ENCODE measurements around the gene AKT1S1. TPM values are rescaled to one million over a fixed set of nuclear protein-coding genes. Genes with fewer than 3 reads are reported as not detected.

The AKT1S1 gene
- total RNA-seq, 1 experiment from 2014 or later, result 15.3 TPM

DNA sequence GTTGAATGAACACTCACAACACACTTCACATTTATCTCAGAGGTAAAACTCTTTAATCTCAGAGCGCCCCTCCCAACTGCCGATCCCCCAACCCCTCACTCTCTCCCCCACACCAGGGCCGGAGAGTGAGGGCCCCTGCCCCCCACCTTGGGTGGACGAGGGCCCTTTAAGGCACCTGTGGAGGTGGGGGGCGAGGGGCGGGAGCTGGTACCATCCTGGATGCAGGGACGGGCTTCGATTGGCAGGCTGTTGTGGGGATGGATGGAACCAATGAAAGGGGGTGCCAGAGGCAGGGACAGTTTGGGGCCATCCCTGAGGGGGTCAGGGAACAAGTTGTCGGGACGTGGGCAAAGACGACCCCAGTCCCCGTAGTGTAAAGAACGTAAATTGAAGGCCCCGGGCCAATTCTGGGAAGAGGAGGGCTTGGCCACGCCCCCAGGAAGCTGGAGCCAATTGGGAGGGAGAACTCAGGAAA is 8.1 kb downstream of the AKT1S1 start:
- no peak for DNase-seq (ENCODE audit: low read depth)

- DNase-seq (ENCODE audit: low read depth), result peak; percentile 94
Measured at GRCh38 chr19:49866933-49867782, 10.0 kb downstream of the AKT1S1 start, which contains the start of gene PNKP. Gene PNKP, minus strand, starts transcription at chr19:49867576. Its CDS starts 372 bp downstream, at chr19:49867204.

DNA sequence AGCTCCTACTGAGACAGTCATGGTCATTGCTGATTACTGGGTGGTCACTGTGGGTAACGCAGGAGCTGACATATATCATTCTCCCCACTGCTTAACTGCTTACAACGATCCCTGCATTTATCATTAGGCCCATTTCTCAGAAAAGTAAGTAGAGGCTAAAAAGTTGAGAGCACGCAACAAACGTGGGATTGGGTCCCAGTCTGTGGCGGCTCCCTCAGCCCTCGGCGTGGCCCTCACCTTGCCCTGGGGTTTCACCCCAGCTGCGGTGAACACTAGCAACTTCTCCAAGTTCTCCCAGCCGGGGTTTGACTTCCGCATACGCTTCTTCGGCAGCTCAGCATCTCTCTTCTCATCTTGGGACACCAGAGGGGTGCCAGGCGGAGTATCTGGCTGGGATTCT is 12.3 kb downstream of the AKT1S1 start:
- no peak for DNase-seq (ENCODE audit: low read depth)

DNA sequence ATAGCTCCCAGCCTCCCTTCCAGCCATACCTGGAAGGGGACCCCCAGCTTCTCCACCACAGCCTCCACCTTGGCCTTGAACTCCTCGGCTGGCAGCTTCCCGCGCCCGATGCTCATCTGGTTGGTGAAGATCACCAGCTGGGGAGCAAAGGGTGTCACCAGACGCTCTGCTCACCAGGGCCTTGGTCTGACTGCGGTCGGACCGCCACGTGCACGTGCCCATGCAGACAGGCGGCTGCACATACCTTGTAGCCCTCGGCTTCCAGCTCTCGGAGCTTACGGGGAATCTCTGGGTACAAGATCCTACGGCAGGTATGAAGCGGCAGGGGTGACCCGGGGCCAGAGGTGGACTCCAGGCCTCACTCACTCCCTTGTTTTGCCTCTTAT is 13.2 kb downstream of the AKT1S1 start:
- DNase-seq (ENCODE audit: low read depth), result no peak

GRCh38 chr19:49863254-49863934 is 13.8 kb downstream of the AKT1S1 start:
- DNase-seq (ENCODE audit: low read depth), result no peak

DNA sequence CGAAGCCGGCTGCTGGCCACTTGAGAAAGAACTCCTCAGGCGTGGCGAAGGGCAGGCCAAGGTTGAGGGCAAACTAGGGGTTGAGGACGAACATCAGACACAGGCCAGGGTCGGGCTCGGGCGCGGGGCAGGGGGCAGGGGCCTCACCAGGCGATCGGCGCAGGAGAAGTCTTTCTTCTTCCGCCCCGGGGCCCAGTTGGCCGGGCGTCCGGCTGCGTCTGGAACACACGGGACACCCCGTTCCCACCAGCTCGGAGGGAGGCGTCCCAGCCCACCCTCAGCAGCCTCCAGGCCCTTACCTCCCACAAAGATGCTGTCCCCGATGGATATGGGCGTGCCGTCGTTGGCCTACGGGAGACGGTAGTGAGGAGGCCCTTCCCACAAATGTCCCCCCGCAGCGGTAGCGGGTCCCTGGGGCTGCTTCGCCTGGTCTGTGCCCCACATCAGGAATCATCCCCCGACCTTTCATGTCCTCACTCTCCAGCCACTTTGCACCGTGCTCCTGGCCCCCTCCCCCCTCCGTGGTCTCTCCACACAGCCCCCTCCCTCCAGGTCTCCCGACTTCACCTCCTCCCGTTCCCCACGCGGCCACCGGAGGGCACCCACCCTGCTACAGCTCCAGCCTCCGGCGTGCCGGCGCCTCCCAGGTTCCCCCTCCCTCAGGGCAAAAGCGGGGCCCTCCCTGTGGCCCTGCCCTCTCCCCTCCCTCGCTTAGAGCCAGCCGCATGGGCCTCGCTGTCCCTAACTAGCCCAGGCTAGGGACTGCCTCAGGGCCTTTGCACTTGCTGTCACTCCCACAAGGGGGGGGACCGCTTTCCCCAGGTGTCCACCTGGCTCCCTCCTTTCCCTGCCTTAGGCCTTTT is 14.5 kb downstream of the AKT1S1 start:
- no peak for DNase-seq (ENCODE audit: low read depth)

DNA sequence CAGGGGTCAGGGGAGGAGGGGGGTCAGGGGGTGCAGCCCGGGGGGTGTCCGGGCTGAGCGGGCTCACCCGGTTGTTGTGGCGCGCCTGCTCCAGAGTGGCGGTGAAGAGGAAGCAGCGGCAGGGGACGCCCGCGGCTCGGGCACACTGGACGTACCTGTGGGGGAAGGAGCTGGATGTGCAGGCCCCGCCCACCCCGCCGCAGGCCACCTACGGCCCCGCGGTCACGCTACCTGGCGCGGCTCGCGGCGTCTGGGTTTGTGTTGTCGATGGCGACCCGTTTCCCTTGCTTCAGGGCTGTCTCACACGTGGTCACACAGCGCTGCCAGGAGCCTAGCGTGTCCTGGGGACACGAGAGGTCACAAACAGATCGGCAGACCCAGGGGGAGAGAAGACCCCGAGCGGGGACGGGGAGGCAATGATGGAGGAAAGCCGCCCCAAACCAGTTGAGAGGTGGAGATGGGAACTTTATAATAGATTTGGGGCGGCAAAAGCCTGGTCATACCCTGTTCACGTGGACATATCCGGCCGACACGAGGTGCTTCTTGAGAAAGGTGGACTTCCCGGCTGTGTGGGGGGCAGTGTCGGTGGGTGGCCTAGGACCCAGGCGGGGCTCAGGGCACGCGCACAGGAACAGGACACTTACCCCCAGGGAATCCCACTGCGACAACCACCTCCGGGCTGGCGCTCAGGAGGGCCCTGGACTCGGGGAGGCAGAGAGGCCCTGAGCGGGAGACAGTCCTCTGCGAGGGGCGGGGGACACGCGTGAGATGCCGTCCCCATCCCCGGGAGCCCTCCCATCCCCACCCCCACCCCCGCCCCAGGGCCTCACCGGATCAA is 15.4 kb downstream of the AKT1S1 start:
- DNase-seq (ENCODE audit: low read depth), result no peak

- no peak for DNase-seq (ENCODE audit: low read depth)
Measured at GRCh38 chr19:49861107-49861506, 16.0 kb downstream of the AKT1S1 start.

GRCh38 chr19:49860336-49861102 is 16.6 kb downstream of the AKT1S1 start:
- no peak for DNase-seq (ENCODE audit: low read depth)

- no peak for DNase-seq (ENCODE audit: low read depth)
Measured at GRCh38 chr19:49859682-49860335, 17.3 kb downstream of the AKT1S1 start.

DNA sequence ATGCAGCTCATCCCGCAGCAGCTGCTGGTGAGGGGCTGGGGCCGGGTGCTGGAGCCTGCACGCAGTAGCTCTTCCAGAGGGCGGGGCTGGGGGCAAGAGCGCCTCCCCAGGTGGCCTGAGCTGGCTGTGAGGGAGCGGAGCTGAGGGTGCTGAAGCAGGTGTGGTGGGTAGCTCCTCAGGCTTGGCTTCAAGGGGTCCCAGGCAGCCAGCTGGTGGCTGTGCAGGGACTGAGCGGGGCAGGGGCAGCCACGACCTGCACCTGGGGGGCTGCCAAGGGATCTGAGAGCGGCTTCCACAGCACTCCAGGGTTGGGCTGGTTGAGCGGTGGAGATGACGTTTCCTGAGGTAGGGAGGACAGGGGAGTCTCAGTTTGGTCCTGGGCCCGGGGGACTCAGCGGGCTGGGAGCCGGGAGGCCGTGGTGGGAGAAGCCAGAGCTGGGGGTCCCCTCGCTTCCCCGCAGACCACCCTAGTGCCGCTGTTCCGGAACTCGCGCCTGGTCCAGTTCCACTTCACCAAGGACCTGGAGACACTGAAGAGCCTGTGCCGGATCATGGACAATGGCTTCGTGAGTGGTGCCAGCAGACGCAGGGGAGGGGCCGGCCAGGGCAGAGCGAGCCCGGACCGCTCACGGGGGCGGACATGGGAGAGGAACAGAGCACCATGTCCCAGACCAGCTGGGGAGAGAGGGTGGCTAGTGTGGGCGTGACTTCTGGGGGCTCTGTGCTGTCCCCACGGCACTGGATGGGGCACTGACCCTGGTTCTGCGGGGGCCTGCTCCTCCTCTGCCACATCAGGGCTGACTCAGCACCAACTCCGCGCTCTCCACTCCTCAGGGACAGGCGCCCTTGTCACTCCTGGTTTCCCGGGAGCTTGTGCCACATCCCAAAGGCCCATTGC is 18.8 kb downstream of the AKT1S1 start:
- DNase-seq (ENCODE audit: low read depth), result peak; percentile 55

DNA sequence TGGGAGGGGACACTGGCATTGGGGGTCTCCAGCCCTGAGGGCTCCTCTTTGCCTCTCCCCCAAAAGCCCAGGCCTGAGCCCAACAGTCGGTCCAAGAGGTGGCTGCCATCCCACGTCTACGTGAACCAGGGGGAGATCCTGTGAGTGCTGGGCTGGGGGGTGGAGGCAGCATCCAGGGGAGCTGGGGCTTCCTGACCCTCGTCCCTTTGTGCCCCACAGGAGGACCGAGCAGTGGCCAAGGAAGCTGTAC is 19.4 kb downstream of the AKT1S1 start:
- DNase-seq (ENCODE audit: low read depth), result no peak

- no peak for DNase-seq (ENCODE audit: low read depth)
Measured at GRCh38 chr19:49857061-49857837, 19.9 kb downstream of the AKT1S1 start.

DNA sequence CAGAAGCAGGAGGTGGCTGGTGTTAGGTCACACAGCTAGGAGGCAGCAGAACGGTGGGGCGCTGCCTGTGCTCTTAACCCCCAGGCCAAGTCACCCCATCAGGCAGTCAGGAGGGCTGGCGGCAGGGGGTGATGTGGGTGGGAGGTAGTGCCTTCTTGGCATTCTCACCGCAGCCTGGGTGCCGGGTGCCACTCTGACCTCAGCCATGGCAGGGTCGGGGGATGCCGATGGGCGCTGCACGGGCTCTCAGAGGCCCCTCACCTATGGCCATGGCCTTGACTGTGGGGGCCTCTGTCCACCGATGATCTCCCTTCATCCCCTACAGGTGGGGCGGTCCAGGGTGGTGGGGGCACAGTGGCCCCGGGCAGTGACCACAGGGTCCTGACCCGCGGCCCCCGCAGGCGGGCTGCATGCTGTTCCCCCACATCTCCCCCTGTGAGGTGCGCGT is 20.6 kb downstream of the AKT1S1 start:
- DNase-seq (ENCODE audit: low read depth), result no peak

DNA sequence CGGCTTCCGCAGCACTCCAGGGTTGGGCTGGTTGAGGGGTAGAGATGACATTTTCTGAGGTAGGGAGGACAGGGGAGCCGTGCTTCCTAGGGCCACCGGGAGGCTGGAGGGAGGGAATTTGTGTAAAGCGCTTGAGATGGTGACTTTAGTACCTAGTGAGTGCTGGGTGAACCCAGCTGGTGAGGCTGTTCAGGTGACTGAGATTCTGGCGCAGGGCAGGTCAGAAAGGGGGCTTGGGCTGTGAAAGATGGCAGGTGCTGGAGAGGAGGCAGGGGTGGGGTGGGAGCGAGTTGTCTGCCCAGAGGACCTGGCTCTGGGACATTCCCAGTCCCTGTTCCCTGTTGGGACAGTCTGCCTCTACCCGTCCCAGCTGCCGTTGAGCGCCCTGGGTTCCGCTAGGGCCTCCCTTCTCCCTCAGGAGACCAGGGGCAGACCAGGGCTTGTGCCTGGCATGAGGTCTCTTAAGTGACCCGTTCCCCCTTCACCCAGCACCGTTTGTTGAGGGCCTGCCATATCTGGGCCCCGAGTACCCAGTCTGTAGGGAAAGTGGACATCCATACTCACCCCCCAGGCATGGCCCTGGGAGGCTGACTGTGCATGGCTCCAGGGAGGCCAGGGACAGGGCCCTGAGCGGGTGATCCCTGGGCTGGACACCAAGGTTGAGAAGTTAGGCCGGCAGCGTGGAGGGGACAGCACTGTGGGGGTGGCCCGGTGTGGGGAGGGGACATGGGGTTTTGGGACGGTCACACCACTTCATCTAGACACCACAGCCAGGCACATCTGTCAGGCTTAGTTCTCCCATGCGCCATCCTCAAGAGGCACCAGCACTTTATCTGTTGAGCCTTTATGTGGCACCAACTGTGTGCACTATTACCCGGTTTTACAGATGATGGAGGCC is 21.2 kb downstream of the AKT1S1 start:
- no peak for DNase-seq (ENCODE audit: low read depth)

- no peak for DNase-seq (ENCODE audit: low read depth)
Measured at GRCh38 chr19:49855277-49855675, 21.9 kb downstream of the AKT1S1 start.
